DMS 273 (cell line): ENCODE measurements around the gene WDR35.

Experiments
- DNase-seq: peaks from one replicate; lab custom pipeline; 2025; ENCODE audit not compliant: unreplicated experiment; lab: John Stamatoyannopoulos, UW

Gene WDR35

DNA sequence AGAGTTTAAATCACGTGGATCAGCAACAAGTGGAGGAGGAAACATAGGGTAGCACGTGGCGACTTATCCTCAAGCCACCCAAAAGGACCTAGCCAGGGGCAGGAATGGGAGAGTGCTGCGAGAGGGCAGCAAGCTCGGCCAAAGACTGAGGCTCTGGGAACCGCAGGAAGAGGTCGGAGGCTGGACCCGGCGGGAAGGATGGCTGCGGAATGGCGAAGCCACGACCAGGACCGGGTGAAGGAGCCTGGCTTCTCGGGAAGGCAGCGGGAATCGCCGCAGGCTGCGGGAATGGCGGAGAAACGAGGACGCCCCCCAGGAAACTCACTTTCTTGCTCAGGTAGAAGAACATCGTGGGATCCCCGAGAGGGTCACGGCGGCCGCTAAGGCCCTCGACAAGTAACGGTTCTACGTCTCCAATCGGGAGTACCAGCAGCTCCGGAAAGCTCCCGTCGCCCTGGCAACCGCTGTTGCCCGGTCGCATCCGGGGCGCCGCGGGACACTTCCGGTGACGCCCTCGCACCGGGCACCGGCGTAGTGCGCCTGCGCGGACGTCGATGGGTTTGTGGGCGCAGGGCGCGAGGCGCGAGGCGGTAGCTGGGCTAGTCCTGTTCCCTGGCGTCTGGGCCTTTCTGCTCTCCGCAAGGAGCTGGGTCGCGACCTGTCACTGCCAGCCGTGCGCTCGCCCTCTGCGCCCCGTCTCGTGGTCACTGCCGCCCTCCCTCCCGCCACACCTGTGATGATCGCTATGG is at the start of gene WDR35:
WDR35 (minus strand) TSS at position 439 of the 749 bp plus-strand sequence; CDS start at position 349, 90 bp downstream.
- DNase-seq: peak; percentile 98

DNA sequence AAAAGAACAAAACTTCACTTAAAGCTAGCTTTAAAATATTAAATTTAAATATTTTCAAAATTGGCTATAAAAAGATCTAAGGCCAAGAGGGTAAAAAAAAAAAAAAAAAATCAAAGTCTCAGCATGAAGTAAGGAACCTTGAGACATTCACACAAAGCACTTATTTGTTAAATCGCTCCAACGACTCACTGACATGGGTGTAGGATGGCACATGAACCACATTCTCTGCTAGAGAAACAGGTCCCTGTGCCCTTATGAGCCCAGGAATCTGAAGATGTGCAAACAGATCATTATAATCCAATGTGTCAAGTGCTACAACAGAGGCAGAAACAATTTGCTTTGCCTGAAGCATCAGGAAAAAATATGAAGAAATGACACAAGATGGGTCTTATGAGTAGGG is 47.8 kb upstream of the WDR35 start:
- DNase-seq: no peak

DNA sequence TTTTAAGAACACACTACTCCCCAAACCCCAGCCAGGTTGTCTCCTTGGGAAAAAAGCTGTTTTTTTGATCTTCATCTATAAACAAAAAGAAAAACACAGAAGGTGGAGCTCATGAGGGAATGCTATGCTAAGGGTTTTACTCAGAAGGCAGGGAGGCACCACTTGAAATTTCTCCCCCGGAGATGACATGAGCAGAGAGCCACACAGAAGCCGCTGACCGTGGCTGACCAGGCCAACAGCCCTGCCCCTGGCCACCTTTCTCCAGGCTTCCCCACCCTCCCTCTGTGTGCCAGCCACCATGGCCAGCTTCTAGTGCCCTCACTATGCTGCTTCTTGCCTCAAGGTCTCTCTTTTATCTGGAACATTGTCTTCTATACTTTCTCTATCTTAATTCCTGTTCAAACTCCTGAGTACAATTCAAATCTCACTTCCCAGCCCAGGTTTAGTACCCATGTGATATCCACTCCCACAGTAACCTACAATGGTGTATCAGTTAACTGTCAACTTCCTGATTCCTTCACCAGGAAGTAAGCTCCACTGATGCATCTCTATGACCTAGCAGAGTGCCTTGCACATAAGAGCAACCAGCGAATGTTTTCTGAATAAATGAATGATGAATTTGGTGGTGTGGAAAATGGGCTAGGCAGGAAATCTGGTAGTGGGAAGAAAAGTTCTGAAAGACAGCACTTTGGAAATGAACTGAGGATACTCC is 46.2 kb upstream of the WDR35 start:
- DNase-seq: no peak

DNA sequence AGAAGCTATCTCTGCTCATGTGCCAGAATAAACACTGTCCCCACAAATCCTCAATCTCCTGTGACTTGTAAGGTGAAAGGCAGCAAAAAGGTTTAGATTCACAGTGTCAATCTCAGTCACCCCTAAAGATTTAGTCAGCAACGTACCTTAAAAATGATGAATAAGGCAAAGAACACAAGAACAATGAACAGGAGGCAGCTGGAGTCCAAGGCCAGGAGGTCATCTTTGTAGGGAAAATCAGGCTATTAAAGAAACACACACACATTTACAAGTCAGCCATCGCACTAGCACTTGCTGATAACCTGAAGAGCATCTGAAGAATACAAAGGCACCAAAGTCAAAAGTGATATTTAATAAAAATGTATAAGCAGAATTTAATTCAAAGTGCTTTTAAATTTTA is 44.9 kb upstream of the WDR35 start:
- DNase-seq: no peak

DNA sequence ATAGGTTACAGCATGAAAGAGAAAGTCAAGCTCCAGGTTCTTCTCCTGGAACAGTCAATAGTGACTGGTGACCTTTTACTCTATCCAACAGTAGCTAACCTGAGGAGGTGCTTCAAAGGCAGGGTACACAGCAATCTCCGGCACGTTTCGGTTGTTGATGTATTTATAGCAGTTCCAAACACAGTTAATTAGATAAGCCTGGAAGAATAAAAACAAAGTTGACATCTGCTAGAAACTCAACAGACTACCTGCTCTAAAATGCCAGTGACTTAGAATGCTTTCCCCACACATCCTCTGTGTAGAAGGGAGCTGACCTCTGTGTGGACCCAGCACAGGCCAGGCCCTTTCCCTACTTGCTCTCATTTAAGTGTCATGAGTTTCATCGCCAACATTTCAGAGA is 44.3 kb upstream of the WDR35 start:
- DNase-seq: no peak

DNA sequence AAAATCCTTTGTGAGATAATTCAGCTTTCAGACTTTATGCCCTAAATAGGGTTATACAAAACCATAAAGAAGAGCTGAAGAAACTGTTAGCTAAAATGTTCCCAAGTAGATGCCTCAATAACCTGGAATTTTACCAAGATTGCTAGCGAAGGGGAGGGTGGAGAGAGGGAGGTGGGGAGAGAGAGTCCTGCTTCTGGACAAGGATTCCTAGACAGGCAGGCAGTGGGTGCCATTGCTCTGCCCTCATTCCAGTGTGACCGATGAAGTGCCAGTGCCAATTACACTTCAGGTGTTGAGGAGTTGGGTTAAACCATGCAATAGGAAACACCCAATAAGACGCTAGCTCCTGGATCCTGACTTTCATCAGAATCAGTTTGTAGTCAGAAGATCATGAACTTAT is 43.4 kb upstream of the WDR35 start:
- no peak for DNase-seq

DNA sequence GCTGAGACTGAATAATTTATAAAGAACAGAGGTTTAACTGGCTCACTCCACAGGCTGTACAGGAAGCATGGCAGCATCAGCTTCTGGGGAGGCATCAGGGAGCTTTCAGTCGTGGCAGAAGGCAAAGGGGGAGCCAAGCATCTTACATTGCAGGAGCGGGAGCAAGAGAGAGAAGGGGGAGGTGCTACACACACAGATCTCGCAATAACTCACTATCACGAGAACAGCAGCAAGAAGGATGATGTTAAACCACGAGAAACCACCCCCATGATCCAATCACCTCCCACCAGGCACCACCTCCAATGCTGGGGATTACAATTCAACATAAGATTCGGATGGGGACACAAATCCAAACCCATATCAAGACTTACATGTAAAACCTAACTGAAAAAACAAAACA is 40.3 kb upstream of the WDR35 start:
- no peak for DNase-seq

DNA sequence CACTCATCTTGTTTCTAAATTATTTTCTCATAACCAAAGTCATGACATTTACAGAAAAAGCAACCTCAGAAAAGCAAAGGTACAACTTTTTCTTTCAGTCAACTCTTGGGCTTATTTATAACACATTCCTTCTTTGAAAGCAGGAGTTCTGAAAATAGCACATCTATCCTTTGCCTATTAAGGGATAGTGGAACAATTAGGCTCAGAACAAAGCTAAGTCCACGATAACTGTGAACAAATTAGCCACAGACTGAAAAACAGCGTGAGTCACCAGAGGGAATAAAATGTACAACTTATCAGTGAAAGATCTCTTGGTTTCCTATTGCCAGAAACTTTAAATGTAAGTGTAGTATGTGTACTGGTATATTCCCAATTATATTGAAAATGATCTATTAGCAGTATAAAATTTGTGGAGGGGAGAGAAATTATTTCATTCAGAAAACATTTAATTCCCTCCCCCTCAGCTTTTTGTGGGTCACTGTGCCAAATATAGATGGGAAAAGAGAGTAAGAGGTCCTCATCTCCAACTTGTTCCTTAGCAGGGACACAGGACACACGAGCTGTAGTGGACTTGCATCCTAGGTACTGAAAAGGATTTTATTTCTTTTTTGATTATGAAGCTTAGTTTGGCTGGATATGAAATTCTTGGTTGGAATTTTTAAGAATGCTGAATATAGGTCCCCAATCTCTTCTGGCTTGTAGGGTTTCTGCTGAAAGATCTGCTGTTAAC is 38.0 kb upstream of the WDR35 start:
- DNase-seq: no peak

DNA sequence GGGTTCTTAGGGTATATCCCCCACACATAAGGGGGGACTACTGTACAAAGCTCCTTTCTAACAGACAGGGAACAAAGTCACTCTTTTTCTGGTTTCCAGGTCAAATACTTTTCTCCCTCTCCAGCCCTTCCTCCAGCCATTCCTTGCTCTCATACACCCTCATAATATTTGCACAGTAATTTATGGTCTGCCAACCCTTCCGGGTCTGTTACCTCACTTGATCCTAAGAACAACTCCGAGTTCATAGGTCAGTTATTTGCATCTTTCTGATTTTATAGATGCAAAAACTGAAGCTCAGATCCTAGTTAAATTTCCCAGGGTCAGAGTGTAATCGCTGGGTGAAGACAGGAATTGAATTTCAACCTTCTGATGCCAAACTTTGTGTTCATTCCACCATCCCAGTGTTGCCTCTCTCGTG is 37.4 kb upstream of the WDR35 start:
- DNase-seq: no peak

DNA sequence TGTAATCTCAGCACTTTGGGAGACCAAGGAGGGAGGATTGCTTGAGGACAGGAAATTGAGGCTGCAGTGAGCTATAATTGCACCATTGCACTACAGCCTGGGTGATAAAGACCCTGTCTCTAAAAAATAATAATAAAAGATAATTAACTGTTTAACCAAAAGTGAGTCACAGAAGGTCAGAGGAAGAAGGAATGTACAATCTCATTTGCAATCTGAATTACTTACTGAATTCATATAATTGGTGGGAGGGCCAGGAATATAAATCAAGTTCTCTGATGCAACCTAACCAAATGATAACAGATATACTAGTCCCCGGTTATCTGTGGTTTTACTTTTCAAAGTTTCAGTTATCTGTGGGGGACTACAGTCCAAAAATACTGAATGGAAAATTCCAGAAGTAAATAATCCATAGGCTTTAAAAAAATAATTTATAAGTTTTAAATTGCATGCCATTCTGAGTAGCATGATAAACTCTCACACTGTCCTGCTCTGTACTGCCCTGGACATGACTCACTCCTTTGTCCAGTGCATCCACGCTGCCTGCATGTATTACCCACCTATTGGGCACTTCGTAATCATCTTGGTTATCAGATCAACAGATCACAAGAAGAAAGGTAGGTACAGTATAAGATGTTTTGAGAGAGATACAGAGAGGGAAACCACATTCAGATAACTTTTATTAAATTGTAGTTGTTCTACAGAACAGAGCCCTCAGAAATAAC is 35.3 kb upstream of the WDR35 start:
- no peak for DNase-seq

DNA sequence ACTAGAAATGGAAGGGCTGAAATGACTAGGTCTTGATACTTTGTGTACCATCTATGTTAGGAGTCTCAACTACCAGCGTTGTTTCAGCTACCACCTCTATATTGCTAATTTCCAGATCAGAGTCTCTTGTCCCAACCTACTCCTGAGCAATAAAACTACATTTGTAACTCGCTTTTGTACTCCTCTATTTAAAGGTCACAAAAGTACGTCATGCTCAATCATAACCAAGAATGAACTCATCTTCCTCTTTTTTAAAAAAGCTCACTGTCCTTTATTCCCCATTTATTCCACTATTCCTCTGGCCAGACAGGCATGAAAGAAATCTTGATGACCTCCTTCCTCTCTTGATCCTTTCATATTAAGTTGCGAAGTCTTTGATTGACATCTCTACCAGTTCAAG is 33.8 kb upstream of the WDR35 start:
- no peak for DNase-seq

DNA sequence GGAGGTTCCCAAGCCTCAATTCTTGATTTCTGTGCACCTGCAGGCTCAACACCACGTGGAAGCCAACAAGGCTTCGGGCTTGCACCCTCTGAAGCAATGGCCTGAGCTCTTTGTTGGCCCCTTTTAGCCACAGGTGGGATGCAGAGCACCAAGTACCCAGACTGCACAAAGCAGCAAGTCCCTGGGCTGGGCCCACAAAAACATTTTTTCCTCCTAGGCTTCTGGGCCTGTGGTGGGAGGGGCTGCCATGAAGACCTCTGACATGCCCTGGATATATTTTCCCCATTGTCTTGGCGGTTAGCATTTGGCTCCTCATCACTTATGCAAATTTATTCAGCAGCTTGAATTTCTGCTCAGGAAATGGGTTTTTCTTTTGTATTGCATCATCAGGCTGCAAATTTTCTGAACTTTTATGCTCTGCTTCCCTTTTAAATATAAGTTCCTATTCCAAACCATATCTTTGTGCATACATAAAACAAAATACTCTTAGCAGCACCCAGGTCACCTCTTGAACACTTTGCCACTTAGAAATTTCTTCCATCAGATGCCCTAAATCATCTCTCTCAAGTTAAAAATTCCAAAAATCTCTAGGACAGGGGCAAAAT is 31.6 kb upstream of the WDR35 start:
- no peak for DNase-seq

DNA sequence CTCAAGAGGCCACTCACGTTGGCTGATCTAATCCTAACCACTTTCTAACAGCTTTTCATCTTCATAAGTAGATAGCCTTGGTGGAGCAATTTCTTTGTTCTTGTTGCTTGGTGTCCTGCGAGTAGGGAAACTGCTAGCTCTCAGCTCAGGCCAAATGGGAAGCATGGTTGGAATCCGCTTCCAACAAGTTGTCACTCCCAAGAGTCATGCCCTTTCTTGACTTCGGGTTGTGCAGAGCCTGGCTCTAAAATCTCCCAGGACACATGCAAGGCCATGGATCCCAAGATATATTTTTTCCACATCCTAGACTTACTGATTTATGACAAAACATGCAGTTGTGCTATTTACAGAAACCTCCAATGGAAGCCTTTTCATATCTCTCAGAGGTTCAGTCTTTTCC is 29.8 kb upstream of the WDR35 start:
- DNase-seq: no peak

DNA sequence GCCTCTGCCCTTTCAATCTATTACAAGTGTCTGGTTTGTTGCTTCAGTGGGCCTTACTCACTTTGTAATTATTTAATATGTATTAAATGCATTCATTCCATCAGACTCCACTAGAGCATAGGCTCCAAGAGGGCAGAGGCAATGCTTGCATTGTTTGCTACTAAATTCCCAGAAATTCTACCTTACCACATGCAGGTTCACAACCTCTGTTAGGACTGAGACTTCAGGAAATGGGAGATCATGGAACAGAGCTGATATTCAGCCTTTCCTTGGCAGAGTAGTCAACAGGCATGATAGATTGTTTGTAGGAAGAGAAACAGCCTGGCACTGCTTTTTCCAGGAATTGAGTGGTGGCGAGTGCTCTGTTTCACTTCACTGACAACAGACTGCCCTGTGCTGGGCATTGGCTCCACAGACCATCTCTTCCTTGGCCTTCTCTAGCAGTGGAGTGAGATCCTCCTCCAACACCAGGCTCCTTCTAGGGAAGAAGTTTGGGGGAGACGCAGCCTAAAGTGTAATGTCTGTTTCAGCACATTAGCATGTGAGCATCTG is 28.8 kb upstream of the WDR35 start:
- no peak for DNase-seq

DNA sequence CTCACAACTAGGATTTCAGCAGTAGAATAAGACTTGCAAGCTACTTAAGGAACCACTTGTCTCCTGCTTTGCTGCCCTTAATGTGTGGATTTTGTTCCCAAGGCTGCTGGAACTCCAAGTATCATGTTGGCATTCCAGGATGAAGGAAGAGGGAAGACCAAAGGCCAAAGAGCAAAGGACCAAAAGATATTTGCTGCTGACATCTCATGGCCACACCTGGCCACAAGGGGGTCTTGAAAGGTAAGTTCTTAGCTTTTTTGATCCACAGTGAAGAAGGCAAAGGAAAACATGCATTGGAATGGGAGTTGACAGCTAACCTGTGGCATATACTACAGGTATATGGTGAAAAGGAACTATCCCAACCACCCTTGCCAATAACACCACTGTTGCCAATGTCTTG is 26.4 kb upstream of the WDR35 start:
- DNase-seq: no peak

DNA sequence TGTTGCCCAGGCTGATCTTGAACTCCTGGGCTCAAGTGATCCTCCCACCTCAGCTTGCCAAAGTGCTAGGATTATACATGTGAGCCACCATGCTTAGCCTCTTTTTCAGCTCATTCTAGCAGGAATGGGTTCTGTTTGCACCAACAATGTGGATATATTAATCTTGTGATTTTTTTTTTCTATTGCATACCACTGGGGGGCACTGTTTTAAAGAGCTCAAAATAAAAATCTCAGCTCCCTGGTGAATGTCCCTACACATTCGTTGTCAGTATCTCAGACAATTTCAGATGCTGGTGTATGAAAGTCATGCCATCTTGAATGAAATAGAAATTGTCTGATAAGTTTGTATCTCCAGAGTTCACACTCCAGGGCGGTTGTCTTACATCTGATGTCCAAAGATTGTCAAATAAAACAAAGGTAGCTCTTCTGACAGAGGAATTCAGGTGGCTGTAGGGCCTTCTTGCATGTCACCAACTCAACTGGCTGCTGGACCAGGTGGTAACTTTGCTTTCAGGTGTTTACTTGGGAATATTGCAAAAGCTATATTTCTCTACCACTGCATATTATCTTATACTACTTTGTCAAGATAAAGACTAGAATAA is 25.7 kb upstream of the WDR35 start:
- DNase-seq: peak; percentile 76

DNA sequence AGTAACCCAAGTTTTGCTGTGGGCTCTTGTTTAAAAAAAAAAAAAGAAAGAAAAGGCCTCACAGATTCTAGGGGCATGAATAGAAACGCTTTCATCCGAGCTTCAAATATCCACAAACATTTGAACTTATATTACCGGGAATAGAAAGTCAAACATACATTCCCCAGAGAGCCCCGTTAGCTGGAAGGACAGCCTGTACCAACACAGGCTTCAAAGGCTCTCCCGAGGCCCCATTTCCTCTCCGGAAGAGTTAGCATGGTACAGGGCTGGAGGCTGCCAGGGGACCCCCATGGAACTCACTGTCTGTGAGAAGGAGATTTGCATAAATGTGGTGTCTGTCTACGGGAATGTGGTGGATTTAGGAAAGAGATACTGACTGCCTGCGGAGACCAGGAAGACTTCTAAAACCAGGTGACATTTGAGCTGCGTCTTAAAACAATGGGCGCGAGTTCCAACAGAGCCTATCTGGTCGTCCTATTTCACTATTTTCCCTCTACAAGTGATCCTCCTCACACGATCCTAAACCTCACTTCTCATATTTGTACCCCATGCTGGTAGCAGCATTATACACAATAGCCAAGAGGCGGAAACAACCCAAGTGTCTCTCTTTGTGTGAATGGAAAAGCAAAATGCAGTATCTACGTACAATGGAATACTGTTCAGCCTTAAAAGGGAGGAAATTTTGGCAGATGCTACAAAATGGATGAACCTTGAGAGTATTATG is 23.4 kb upstream of the WDR35 start:
- no peak for DNase-seq

DNA sequence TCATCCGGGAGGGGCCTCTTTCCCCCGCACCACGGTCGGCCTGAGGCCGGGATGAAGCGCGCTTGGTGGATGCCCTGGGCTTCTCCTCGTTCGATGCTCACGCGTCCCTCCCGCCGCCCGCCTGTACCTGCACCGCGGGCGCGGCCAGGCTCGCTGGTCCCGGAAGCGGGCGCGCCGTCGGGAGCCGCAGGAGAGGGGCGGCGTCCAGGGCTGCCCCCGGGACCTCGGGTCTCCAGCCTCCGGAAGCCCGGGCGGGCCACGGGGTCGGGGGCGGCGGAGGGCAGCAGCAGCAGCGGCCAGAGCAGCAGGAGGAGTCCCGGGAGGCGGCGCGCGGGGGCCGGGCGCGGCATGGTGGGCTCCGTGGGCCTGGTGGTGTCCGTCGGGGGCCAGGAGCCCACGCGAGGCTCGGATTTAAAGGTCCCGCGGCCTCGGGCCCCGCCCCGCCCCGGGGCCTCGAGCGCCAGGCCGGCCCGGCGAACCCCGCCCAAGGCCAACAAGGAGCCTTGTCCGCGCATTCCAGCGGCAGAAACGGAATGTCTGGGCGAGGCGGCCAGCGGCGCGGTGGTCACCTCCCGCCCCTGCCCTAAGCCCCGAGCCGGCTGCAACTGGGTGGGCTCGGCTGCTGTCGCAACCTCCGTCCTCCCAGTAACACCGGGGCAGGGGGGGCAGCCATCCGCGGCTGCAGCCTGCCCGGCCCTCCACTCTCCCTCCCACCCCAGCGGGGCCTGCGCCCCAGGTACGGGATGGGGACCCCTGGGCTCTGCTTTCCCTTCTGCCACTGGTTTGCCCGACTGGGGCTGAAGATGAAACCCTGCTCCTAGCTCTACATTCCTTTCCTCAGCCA is 22.6 kb upstream of the WDR35 start, which contains the start of gene MATN3:
MATN3 (minus strand) TSS at position 387 of the 844 bp plus-strand sequence; CDS start at position 350, 37 bp downstream.
- DNase-seq: peak; percentile 43

DNA sequence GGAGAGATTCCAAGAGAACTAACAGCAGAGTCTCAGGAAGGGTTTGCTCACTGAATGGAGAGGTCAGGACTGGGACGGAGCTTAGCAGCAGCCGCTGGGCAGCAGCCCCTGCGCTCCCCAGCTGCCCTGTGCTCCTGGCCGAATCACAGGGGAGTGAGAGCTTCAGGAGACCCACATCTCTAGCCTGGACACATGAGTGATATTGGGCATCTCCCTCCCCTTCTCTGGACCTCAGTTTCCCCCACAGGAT is 22.1 kb upstream of the WDR35 start:
- DNase-seq: no peak
